Stimulated activated naive CD4-positive, alpha-beta T cell (primary cell): ENCODE measurements around the gene DBH.
A peak's percentile ranks its signal among the peaks of the same experiment; 100 is the strongest.

ENCODE experiments used
- DNase-seq, 6 experiments: peaks; one replicate each; lab custom pipeline; 2025; lab: John Stamatoyannopoulos, UW

Gene DBH

DNA sequence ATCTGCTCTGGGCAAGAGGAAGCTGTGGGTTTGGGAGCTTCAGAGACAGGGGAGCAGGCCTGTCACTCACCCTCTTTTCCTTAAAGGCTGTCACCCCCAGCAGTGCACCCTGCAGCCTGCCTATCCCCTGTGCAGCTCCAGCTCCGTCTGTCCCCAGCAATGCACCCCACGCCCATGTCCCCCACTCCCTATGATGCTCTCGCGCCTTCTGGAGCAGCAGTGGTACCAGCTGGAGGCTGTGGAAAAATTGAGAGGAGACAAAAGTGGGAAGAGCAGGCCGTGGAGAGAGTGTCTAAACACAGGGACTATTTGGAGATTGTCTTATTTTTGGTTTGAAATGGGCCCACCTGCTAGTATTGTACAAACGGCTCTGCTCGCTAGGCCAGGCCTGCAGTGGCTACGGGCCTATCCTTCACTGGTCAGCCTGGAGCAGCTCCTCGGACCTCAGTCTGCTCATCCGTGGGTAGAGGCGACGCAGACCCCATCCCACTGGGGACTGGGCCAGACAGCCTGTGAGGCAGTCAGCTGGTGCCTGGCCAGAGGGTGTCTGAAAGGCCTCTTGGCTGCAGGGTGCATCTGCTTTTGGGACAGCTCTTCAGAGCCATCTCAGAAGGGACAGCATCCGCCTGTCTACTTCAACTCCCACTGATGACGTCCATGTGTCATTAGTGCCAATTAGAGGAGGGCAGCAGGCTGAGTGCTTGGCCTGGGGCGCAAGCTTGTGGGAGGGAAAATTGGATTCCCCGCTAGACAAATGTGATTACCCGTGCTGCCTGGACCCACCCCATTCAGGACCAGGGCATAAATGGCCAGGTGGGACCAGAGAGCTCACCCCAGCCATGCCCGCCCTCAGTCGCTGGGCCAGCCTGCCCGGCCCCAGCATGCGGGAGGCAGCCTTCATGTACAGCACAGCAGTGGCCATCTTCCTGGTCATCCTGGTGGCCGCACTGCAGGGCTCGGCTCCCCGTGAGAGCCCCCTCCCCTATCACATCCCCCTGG is at the start of gene DBH:
TSS of gene DBH (plus strand) at position 831 of the 999 bp plus-strand sequence. CDS start at position 840, 9 bp downstream.
- DNase-seq = no peak

DNA sequence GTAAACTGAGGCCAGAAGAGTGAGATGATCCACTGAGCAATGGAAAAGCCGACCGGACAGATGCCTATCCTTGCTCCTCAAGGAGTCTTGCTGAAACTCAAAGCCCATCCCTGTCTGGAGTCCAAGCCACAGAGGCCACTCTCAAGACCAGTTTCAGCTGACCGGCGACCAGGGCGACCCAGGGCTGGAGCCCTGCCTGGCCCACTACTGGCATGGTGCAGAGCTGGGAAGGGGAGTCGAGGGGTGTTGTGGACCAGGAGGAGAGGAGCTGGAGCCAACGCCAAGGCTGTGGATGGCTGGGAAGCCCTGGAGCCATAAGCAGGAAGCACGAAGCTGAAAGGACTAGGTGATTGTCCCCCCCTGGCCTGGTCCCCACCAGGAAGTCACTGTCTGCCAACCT is 49.1 kb upstream of the DBH start:
- no peak for DNase-seq

DNA sequence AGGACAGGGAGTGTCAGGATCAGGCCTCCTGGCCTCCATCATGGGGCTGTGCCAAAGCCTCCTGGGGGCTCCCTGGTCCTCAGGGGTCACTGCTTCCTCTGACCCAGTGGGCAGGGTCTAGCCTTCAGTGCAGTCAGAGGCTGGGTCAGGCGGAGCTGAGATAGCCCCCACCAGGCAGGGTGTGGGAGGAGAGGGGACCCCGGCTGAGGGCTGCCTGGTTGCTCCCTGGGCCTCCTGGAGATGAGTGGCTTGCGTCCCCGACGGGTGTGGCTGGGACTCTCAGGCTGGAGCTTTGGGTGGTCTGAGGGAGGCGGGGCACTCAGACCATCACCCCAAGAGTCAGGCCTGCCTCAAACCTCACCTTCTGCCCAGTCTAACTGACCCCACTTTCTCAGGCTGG is 48.7 kb upstream of the DBH start:
- no peak for DNase-seq

DNA sequence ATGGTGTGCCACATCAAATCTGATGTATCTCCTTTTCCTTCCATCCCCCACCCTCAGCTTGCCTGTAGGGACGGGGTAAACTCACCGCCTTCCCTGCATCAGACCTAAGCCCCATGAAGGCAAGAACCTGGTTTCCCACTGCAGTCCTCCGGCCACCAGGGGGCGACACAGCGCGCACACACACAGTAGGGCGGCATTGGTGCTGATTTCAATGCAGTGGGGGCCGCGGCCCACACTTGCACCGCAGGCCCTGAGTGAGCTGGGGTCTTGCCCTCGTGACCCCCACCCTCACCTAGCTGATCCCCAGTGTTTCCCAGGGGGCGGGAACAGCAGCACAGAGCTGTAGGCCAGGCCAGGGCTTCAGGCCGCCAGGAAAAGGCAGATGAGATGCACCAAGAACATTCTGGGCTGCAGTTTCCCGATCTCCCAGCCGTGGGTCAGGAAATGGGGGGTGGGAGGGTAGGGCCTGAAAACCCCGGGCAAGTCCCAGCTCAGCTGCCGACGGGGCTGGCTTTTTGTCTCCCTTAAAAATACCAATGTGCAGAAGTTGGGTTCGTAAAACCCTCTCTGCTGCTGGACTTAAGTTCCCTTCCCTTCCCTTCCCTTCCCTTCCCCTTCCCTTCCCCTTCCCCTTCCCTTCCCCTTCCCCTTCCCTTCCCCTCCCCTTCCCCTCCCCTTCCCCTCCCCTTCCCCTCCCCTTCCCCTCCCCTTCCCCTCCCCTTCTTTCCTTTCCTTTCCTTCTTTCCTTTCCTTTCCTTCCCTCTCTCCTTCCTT is 46.5 kb upstream of the DBH start:
- DNase-seq = peak in 5 of 6 experiments; percentile 13 to 39 (median 23)

DNA sequence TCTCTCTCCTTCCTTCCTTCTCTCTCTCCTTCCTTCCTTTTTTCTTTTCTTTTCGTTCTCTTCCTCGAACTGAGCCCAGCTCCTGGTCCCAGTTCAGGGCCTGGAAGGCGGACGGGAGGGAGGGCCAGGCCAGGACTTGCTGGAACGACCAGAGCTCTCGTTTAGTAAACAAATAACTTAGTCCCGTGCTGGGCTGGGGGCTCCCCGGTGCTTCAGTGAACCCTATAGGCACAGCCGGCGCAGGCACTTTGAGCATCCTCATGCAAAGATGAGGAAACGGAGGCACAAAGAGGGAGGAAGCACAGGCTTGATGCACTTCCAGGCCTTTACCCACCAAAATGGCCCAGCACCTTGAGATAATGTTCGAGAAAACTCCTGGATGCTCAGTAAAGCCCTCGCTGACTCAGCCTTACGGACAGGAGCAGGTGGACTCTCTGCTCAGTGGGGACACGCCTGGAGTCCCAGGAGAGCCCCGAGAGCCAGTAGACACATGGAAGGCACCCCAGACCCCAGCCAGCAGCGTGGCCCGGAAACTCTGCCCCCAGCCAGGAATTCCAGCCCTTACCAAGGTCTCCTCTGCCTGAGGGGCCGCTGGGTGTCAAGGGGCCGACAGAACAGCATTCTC is 45.8 kb upstream of the DBH start:
- no peak for DNase-seq

DNA sequence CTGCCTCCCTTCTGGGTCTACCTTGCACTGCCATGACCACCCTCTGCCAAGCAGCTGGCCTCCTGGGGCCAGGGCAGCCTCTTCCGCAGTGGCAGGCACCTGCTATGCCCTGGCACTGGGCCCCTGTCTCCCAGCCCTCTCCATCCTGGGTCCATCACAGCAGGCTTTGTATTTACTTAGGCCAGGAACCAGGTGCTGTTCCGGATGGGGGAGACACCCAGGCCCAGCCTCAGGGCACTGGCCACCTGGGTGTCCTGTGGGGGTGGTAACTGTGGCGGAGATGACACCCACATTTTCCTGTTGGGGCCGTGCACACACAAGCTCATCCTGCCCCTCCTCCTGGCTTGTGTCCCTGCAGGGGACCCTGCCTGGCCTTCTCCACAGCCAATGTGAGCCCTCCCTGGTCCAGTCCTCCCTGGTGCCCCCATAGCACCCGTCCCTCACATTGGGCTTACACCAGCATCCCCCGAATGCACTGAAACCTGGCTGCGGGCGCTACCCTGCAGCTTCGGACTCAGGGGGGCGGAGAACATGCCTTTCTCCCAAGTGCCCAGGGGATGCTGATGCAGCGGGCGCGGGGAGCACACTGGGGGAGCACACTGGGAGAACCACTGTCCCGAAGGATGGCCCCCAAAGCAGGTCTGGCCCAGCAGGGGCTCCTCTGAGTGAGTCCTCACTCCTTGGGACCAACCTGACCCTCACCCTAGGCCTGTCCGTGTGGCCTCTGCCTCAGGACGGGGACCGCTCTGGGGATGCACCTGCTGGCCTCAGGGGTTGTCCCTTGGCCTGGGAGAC is 44.9 kb upstream of the DBH start:
- no peak for DNase-seq

DNA sequence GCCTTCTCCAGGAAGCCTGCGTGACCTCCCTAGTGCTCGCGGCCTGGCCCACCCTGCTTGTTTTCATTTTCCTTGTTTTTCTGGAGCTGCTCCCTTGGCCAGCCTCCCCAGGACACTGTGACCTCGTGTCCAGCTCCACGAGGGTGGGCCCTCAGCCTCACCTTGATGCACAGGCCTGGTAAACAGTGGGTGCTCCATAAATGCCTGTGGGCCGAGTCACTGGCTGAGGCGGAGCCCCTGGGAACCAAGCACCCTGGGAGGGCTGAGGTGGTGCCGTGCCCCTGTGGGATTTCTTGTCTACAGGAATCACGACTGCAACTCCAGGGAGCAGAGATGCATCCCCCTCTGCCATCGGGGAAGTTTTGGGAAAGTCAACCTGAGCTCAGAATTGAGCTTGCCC is 44.2 kb upstream of the DBH start:
- no peak for DNase-seq

DNA sequence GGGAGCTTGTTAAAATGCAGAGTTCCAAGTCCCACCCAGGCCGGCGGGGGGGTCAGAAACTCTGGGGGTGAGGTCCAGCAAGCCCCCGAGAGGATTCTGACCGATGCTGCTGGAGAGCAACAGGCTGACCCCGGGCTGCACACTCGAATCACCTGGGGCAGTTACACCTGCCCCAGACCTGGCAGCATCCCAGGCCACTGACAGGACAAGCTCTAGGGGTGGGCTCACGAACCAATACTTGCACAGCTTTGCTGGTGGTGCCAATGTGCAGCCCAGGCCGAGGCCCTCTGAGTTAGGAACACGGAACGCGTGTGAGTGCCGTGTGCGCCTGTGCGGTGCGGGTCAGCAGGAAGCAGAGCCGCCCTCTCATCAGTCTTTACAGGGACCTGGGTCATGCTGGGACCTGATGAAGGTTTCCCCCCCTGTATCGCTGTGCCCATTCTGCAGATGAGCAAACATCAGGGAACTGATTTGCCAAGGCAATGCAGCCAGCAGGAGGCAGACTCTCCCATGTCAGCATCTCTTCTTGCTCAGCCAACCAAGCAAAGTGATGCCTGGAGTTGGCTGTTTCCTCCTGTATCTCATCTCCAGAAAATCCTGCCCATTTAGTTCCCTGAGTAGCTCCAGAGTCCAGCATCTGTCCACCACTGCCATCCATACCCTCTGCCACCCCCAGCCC is 43.3 kb upstream of the DBH start:
- no peak for DNase-seq

DNA sequence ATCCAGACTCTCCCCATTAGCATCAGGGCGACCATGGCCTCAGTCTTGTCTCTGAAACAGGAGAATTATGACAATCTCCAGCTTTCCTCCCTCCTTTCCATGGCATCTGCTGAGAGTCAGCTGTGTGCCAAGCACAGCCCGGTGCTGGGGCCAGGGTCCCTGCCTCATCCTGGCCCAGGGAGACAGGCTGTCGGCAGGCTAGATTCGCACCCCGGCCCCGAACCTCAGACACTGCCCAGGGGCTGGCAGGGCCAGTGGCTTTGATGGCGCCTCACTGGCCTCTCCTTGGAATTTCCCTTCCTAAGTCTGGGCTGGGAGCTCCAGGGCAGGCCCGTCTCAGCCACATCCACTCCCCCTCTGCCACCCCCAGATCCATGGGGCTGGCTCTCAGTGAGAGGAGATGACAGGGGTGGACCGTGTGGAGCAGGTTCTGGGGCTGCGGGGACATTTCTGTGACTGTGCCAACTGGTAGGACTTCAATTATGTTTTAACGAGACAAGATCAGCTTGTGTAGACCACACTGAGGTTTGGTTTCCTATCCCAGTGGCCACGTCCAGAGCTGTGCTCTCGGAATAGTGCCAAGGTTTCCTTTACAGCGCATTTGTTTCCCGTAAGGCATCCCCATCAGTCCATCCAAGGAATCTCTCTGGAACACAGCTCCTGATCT is 42.4 kb upstream of the DBH start:
- DNase-seq = no peak

DNA sequence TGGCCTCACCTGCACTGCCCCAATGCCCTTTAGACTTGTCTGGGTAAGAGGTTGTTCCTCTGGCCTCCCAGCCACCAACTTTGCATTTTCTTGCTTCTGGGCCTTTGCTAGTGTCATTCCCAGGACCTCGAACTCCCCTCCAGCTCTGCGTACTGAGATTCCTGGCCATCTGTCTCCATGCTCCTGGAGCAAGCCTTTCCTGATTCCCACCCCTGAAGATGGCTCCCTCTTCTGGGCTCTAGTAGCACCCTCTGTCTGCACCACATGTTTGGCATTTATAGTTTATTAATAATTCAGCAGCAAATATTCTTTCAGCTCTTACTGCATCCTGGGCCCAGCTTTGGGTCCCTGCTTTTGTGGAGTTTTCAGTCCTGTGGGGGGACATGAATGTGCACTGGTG is 41.9 kb upstream of the DBH start:
- DNase-seq = no peak

DNA sequence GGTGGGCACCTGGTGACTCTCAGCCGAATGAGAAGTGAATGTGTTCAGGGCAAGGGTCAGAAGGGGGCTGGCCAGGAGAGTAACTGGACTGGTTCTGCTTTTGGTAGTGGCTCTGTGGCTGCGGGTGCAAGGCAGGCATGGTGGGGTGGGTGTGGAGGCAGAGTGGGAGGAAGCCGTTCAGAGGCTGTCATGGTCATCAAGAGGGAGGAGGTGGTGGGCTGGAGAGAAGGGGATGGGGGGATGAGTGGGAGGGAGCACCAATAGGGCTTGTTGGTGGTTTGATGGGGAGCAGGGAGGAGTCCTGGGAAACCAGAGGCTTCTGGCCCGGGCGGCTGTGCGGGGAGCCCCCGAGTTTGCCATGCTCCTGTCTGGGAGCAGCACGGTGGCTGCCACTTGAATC is 40.3 kb upstream of the DBH start:
- DNase-seq = no peak

DNA sequence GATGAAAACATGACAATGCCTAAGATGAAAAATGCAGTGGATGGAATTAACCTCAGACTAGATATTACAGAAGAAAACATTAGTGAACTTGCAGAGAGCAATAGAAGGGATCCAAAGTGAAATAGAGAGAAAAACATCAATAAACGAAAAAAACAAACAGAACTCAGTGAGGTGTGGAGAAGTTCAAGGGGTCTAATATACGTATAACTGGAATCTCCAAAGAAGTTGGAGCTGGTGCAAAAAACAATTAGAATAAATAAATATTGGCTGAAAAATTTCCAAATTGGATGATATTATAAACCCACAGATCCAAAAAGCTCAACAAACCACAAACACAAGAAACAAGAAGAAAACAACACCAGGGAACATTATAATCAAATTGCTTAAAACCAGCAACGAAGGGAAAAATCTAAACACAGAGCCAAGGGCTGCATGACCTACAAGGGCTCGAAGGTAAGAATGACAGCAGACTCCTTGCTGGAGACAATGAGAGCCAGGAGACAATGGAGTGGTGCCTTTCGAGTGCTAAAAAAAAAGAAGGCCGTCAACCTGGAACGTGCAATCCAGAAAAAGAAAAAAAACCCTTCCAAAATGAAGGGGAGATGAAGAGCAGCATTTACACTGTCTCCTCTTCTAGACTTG is 38.7 kb upstream of the DBH start:
- DNase-seq = no peak

DNA sequence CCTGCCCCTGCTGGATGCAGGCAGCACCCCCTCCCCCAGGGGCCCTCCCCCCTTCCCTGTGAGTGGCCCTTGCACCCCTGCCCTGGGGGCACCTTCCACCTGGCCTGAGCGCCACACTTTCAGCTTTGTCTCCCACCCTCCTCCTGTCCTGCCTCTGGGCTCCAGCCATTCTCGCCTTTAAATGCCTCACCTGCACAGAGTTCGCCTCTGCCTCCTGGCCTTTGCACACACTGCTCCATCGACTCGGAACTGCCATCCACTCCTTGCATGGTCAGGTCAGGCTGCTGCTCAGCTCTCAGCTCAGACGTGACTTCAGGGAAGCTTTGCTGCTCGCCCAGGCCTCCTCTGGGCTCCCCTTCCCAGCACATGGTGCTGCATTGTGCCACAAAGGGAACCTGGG is 37.2 kb upstream of the DBH start:
- DNase-seq = no peak

DNA sequence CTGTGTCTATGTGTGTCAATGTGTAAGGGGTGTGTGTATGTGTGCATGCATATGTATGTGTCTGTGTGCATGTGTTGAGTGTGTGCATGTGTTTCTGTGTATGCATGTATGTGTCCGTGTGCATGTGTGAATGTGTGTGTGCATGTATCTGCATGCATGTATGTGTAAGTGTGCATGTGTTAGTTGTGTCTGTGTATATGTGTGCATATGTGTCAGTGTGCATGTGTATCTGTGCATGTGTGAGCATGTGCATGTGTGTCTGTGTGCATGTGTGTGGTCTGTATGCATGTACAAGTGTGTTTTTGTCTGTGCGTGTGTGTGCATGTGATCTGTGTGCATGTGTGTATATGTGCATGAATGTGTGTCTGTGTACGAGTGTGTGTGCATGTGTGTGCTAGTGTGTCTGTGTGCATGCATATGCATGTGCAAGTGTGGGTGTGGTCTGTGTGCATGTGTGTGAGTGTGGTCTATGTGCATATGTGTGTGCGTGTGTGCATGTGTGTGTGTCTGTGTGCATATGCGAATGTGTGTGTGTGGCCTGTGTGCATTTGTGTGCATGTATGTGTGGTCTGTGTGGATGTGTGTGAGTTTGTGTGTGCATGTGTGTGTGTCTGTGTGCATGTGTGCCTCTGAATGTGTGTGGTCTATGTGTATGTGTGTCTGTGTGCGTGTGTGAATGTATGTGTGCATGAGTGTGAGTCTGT is 36.5 kb upstream of the DBH start:
- no peak for DNase-seq

DNA sequence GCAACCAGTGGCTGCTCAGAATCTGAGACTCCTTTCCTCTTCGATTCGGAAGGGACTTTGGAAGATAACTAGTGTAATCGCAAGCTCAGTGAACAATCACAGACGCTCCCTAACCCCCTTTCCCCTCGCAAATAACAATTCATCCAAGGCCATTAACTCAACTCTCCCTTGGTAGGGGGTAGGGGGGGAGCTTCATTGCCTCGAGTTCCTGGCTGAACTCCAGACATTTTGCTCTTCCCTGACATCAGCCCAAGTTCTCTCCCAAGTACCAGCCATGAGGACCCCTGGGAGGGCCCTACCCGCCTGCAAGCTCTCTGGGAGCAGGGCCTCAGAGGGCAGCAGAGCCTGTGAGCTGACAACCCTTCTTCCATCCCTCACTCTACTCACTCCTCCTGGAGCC is 35.4 kb upstream of the DBH start:
- no peak for DNase-seq

DNA sequence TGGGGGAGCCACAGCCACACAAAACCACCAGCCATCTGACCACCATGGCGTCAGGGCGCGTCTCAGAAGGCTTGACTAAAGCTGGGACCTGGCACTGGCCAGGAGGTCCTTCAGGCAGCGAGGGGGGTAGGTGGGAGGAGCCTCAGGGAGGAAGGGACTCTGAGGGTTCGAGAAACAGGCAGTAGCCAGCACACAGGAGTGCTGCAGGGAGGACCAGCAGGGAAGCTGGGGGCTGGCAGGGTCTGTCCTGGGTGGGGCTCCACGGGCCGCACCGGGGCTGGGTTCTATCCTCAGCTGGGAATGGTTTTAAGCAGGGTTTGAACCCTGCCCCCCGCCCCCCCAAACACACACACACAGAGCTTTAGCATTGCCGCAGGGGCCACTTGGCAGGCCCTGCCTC is 34.4 kb upstream of the DBH start:
- no peak for DNase-seq

DNA sequence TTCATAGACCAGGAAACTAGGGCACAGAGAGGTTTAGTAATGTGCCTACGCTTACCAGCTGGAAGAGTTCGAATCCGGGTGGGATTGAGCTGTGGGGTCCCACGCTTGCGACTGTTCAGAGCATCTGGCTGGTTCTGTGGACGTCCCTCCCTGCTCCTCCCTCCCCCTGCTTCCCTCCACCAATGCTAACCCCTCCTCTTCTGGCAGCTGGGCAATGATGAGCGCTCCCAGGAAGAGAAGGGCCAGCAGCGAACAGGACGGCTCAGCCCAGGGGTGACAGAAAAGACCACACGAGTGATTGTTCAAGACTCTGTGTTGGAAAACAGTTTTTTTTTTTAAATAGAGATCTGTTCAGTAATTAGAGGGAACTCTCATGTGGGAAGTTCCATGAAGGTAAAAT is 33.9 kb upstream of the DBH start:
- DNase-seq = no peak

DNA sequence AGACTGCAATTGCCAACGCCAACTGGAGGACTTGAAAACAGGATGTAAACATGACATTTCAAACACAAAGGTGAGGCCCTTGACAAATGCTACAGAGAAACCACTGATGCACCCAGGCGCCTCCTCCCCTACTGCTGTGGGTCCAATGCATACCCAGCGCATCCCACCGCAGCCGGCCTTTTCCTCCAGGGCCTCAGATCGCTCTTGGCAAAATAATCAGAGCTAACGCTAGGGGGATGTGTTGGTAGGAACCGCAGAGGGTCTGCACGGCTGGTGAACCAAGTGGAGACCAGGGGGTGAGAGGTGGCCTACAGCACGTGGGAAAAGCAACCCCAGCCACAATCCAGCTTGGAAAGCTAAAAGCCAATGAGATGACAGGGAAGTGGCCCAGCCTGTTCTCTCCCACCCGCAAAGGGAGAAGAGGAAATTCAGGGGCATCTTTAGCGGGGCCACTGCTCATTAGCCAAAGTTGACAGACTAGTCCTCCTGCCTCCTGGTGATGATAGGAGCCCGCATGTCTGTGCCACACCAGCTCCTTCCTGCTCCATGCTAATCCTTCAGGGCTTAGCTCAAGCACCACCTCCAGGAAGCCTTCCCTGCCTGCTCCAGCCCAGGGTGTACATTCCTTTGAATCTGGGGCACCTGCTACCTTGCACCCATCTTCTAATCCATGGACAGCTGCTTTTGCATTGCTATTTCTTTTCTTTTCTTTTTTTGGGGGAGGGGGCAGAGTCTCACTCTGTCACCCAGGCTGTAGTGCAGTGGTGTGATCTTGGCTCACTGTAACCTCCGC is 32.8 kb upstream of the DBH start:
- DNase-seq = no peak

DNA sequence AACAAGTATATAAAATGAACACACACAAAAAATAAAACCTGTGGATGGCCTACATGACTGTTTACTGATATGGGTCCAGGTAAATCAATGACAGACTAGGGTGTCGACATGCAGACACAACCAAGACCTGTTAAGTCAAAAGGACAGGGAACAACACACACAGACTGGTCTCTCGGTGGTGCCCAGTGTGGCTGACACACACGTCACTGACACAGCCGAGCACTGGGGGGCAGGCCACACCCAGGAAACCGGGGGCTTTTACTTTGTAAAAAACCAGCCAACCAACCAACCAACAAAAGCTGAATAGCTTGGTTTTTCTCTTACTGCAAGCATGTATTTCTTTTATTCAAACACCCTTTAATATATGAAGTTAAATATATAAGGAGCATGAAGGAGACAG is 31.9 kb upstream of the DBH start:
- DNase-seq = peak in 2 of 6 experiments; percentile 7 to 21
